ENCODE measurements around the gene NTS.

DNA sequence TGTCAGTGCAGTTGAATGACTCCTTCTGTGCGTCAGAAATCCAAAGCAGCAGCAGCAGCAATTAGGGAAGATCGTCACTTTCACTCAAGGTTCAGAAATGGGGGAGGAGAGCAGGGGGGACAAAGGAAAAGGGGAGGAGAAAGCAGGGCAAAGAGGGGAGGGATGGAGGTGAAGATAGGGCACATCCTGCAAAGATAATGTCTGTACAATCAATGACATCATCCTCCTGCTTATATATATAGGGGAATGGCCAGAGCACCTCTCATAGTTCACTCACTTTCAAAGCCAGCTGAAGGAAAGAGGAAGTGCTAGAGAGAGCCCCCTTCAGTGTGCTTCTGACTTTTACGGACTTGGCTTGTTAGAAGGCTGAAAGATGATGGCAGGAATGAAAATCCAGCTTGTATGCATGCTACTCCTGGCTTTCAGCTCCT is at the start of gene NTS:
- TF ChIP-seq, protein P1, sequence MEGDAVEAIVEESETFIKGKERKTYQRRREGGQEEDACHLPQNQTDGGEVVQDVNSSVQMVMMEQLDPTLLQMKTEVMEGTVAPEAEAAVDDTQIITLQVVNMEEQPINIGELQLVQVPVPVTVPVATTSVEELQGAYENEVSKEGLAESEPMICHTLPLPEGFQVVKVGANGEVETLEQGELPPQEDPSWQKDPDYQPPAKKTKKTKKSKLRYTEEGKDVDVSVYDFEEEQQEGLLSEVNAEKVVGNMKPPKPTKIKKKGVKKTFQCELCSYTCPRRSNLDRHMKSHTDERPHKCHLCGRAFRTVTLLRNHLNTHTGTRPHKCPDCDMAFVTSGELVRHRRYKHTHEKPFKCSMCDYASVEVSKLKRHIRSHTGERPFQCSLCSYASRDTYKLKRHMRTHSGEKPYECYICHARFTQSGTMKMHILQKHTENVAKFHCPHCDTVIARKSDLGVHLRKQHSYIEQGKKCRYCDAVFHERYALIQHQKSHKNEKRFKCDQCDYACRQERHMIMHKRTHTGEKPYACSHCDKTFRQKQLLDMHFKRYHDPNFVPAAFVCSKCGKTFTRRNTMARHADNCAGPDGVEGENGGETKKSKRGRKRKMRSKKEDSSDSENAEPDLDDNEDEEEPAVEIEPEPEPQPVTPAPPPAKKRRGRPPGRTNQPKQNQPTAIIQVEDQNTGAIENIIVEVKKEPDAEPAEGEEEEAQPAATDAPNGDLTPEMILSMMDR (IDR thresholded peaks at IDR 0.05), result no peak
- TF ChIP-seq POLR2A (IDR thresholded peaks at IDR 0.05) (no peak), EP300 (IDR thresholded peaks at IDR 0.05; ENCODE audit: low read depth) (no peak)

All from transverse colon (tissue), 3 donors.